ENCODE measurements around the gene RAB36. TPM values are rescaled to one million over a fixed set of nuclear protein-coding genes. Genes with fewer than 3 reads are reported as not detected.

The RAB36 gene
- total RNA-seq, 1 donor from 2014 or later, result 0.26 TPM

GRCh38 chr22:23184764-23185113 is 39.5 kb downstream of the RAB36 start:
- FAIRE-seq, result no peak
- H3K36me3 ChIP-seq (ENCODE audit: control insufficient read depth, insufficient read depth, low read length), result peaks cover 13% of the 10 kb centered on the region

GRCh38 chr22:23187211-23187610 is 41.9 kb downstream of the RAB36 start:
- Histone ChIP-seq H3K4me3 (ENCODE audit: low read depth, low read length) (no peak overlapping the region), H3K36me3 (ENCODE audit: control insufficient read depth, insufficient read depth, low read length) (peaks cover 11% of the 10 kb centered on the region), H3K27me3 (ENCODE audit: control insufficient read depth, insufficient read depth, low read length) (no peaks in the 10 kb centered on the region)
- no peak for FAIRE-seq
- TF ChIP-seq CTCF (IDR thresholded peaks at IDR 0.05; ENCODE audit: insufficient read depth, low read length, severe bottlenecking), result no peak
- DNase-seq (ENCODE audit: low read depth), result no peak

More at GRCh38 chr22:23184764-23185113, 39.5 kb downstream of the RAB36 start:
- Histone ChIP-seq H3K27me3 (ENCODE audit: control insufficient read depth, insufficient read depth, low read length) (no peaks in the 10 kb centered on the region), H3K4me3 (ENCODE audit: low read depth, low read length) (no peak overlapping the region)
- no peak for DNase-seq (ENCODE audit: low read depth)
- TF ChIP-seq CTCF (IDR thresholded peaks at IDR 0.05; ENCODE audit: insufficient read depth, low read length, severe bottlenecking), result no peak

GRCh38 chr22:23187871-23188700 is 42.8 kb downstream of the RAB36 start:
- TF ChIP-seq CTCF (IDR thresholded peaks at IDR 0.05; ENCODE audit: insufficient read depth, low read length, severe bottlenecking), result no peak
- Histone ChIP-seq H3K27me3 (ENCODE audit: control insufficient read depth, insufficient read depth, low read length) (no peaks in the 10 kb centered on the region), H3K4me3 (ENCODE audit: low read depth, low read length) (no peak overlapping the region), H3K36me3 (ENCODE audit: control insufficient read depth, insufficient read depth, low read length) (peaks cover 11% of the 10 kb centered on the region)
- no peak for FAIRE-seq
- no peak for DNase-seq (ENCODE audit: low read depth)

- Histone ChIP-seq H3K27me3 (ENCODE audit: control insufficient read depth, insufficient read depth, low read length) (no peaks in the 10 kb centered on the region), H3K36me3 (ENCODE audit: control insufficient read depth, insufficient read depth, low read length) (peaks cover 8% of the 10 kb centered on the region), H3K4me3 (ENCODE audit: low read depth, low read length) (no peak overlapping the region)
- FAIRE-seq, result no peak
- TF ChIP-seq CTCF (IDR thresholded peaks at IDR 0.05; ENCODE audit: insufficient read depth, low read length, severe bottlenecking), result no peak
- no peak for DNase-seq (ENCODE audit: low read depth)
These were observed 45.2 kb downstream of the RAB36 start for GRCh38 chr22:23190526-23190925.

- FAIRE-seq (no peak), DNase-seq (ENCODE audit: low read depth) (peak; percentile 62)
- no peak for TF ChIP-seq CTCF (IDR thresholded peaks at IDR 0.05; ENCODE audit: insufficient read depth, low read length, severe bottlenecking)
- Histone ChIP-seq H3K4me3 (ENCODE audit: low read depth, low read length) (no peak overlapping the region), H3K36me3 (ENCODE audit: control insufficient read depth, insufficient read depth, low read length) (peaks cover 6% of the 10 kb centered on the region), H3K27me3 (ENCODE audit: control insufficient read depth, insufficient read depth, low read length) (no peaks in the 10 kb centered on the region)
These were observed 46.9 kb downstream of the RAB36 start for GRCh38 chr22:23192133-23192532.

GRCh38 chr22:23192558-23192957 is 47.3 kb downstream of the RAB36 start:
- Histone ChIP-seq H3K27me3 (ENCODE audit: control insufficient read depth, insufficient read depth, low read length) (no peaks in the 10 kb centered on the region), H3K36me3 (ENCODE audit: control insufficient read depth, insufficient read depth, low read length) (peaks cover 8% of the 10 kb centered on the region), H3K4me3 (ENCODE audit: low read depth, low read length) (no peak overlapping the region)
- no peak for FAIRE-seq
- DNase-seq (ENCODE audit: low read depth), result no peak
- no peak for TF ChIP-seq CTCF (IDR thresholded peaks at IDR 0.05; ENCODE audit: insufficient read depth, low read length, severe bottlenecking)
